HFFc6 (cell line): Measurements from ENCODE around the gene UTP3. TPM values are rescaled to one million over a fixed set of nuclear protein-coding genes. Genes with fewer than 3 reads are reported as not detected.

Experiments
- DNase-seq: peaks from one replicate; pipeline ENCODE4 v3.0.0-alpha.2; 2018
- H3K27ac Mint-ChIP-seq: 2 replicates; pipeline ENCODE4 v1.8.0; 2020; ENCODE audit warnings: mild to moderate bottlenecking, mixed read lengths
- H3K27me3 Mint-ChIP-seq: 2 replicates; pipeline ENCODE4 v1.8.0; 2021; ENCODE audit warnings: mild to moderate bottlenecking, moderate library complexity, mixed read lengths; ENCODE audit not compliant: insufficient read depth
- H3K36me3 Mint-ChIP-seq: 2 replicates; pipeline ENCODE4 v1.8.0; 2021; ENCODE audit warnings: low read depth, mixed read lengths
- H3K4me1 Mint-ChIP-seq: 2 replicates; pipeline ENCODE4 v1.8.0; 2020; ENCODE audit warnings: low read depth, mixed read lengths
- H3K4me3 Mint-ChIP-seq: 2 replicates; pipeline ENCODE4 v1.8.0; 2020; ENCODE audit warnings: mild to moderate bottlenecking, moderate library complexity, mixed read lengths
- H3K9me3 Mint-ChIP-seq: 2 replicates; pipeline ENCODE4 v1.8.0; 2020; ENCODE audit warnings: mild to moderate bottlenecking, mixed read lengths
- CTCF ChIP-seq: fragments of 200-600 bp; sonication (generic); IDR thresholded peaks from 2 replicates; pipeline ENCODE4 v1.5.0; 2021; ENCODE audit warnings: antibody characterized with exemption, mild to moderate bottlenecking
- total RNA-seq, 6 experiments: library from RNA; stranded (reverse); fragmentation: NEBNext Ultra II Directional; extraction: Animal tissue kit (Norgen Biotek cat#: 25700); gene quantifications; 2 replicates in 1 of 6; 3 replicates in 5 of 6; pipeline ENCODE4 v1.2.3, GENCODE V29; 2021

Gene UTP3
- total RNA-seq, 6 experiments from 2014 or later: 38.8 to 48.0 (median 43.1) TPM

- Mint-ChIP-seq H3K27me3 (no peaks in the 10 kb centered on the region), H3K4me3 (no peak overlapping the region), H3K4me1 (peaks cover 50% of the 10 kb centered on the region), H3K36me3 (no peaks in the 10 kb centered on the region), H3K9me3 (no peaks in the 10 kb centered on the region), H3K27ac (no peak overlapping the region)
- DNase-seq: no peak
- TF ChIP-seq CTCF: no peak
These were observed 21.4 kb downstream of the UTP3 start for GRCh38 chr4:70709611-70710205.

- Mint-ChIP-seq H3K36me3 (no peaks in the 10 kb centered on the region), H3K4me1 (peaks cover 47% of the 10 kb centered on the region), H3K27ac (no peak overlapping the region), H3K4me3 (no peak overlapping the region), H3K9me3 (no peaks in the 10 kb centered on the region), H3K27me3 (no peaks in the 10 kb centered on the region)
- DNase-seq: no peak
- no peak for TF ChIP-seq CTCF
These were observed 23.3 kb downstream of the UTP3 start for GRCh38 chr4:70711599-70711998.

- no peak for DNase-seq
- Mint-ChIP-seq H3K36me3 (no peaks in the 10 kb centered on the region), H3K27me3 (no peaks in the 10 kb centered on the region), H3K4me1 (peaks cover 42% of the 10 kb centered on the region), H3K4me3 (no peak overlapping the region), H3K27ac (no peak overlapping the region), H3K9me3 (no peaks in the 10 kb centered on the region)
- TF ChIP-seq CTCF: no peak
These were observed 23.8 kb downstream of the UTP3 start for GRCh38 chr4:70712150-70712549.

GRCh38 chr4:70712604-70713452 lies 24.5 kb downstream of the UTP3 start:
- no peak for TF ChIP-seq CTCF
- H3K4me1 Mint-ChIP-seq: peaks cover 41% of the 10 kb centered on the region
- no peaks in the 10 kb centered on the region for H3K9me3 Mint-ChIP-seq
- no peak overlapping the region for H3K4me3 Mint-ChIP-seq
- no peaks in the 10 kb centered on the region for H3K27me3 Mint-ChIP-seq
- no peak overlapping the region for H3K27ac Mint-ChIP-seq
- no peak for DNase-seq
- no peaks in the 10 kb centered on the region for H3K36me3 Mint-ChIP-seq

- Mint-ChIP-seq H3K4me1 (peaks cover 41% of the 10 kb centered on the region), H3K27ac (peak overlapping the region; percentile 9; the same call in 1 of the 2 replicates), H3K27me3 (no peaks in the 10 kb centered on the region), H3K4me3 (no peak overlapping the region), H3K36me3 (no peaks in the 10 kb centered on the region), H3K9me3 (no peaks in the 10 kb centered on the region)
- DNase-seq: no peak
- no peak for TF ChIP-seq CTCF
These were observed 25.2 kb downstream of the UTP3 start for GRCh38 chr4:70713453-70714078.
